ENCODE measurements around the gene VGLL1.

The VGLL1 gene

GRCh38 chrX:136585262-136585661, 53.2 kb downstream of the VGLL1 start:
- TF ChIP-seq GATA3 (IDR thresholded peaks at IDR 0.05; ENCODE audit: low read depth, low read length): no peak
- no peak for TF ChIP-seq GATA2 (IDR thresholded peaks at IDR 0.05; ENCODE audit: low read depth, low read length)

GRCh38 chrX:136585960-136586359, 53.9 kb downstream of the VGLL1 start:
- no peak for TF ChIP-seq GATA3 (IDR thresholded peaks at IDR 0.05; ENCODE audit: low read depth, low read length)
- TF ChIP-seq GATA2 (IDR thresholded peaks at IDR 0.05; ENCODE audit: low read depth, low read length): no peak

GRCh38 chrX:136586386-136586785, 54.4 kb downstream of the VGLL1 start:
- no peak for TF ChIP-seq GATA2 (IDR thresholded peaks at IDR 0.05; ENCODE audit: low read depth, low read length)
- no peak for TF ChIP-seq GATA3 (IDR thresholded peaks at IDR 0.05; ENCODE audit: low read depth, low read length)

- no peak for TF ChIP-seq GATA2 (IDR thresholded peaks at IDR 0.05; ENCODE audit: low read depth, low read length)
- no peak for TF ChIP-seq GATA3 (IDR thresholded peaks at IDR 0.05; ENCODE audit: low read depth, low read length)
Measured at GRCh38 chrX:136587532-136587931, 55.5 kb downstream of the VGLL1 start.

GRCh38 chrX:136588036-136588435, 56.0 kb downstream of the VGLL1 start:
- TF ChIP-seq GATA2 (IDR thresholded peaks at IDR 0.05; ENCODE audit: low read depth, low read length) (no peak), GATA3 (IDR thresholded peaks at IDR 0.05; ENCODE audit: low read depth, low read length) (no peak)

GRCh38 chrX:136589966-136590365, 58.0 kb downstream of the VGLL1 start:
- TF ChIP-seq GATA2 (IDR thresholded peaks at IDR 0.05; ENCODE audit: low read depth, low read length) (no peak), GATA3 (IDR thresholded peaks at IDR 0.05; ENCODE audit: low read depth, low read length) (no peak)

GRCh38 chrX:136597356-136597755, 65.3 kb downstream of the VGLL1 start:
- TF ChIP-seq GATA2 (IDR thresholded peaks at IDR 0.05; ENCODE audit: low read depth, low read length): no peak
- TF ChIP-seq GATA3 (IDR thresholded peaks at IDR 0.05; ENCODE audit: low read depth, low read length): no peak

GRCh38 chrX:136597954-136598353, 65.9 kb downstream of the VGLL1 start:
- TF ChIP-seq GATA2 (IDR thresholded peaks at IDR 0.05; ENCODE audit: low read depth, low read length) (no peak), GATA3 (IDR thresholded peaks at IDR 0.05; ENCODE audit: low read depth, low read length) (no peak)

GRCh38 chrX:136598631-136599030, 66.6 kb downstream of the VGLL1 start:
- no peak for TF ChIP-seq GATA2 (IDR thresholded peaks at IDR 0.05; ENCODE audit: low read depth, low read length)
- TF ChIP-seq GATA3 (IDR thresholded peaks at IDR 0.05; ENCODE audit: low read depth, low read length): no peak

- TF ChIP-seq GATA2 (IDR thresholded peaks at IDR 0.05; ENCODE audit: low read depth, low read length): no peak
- no peak for TF ChIP-seq GATA3 (IDR thresholded peaks at IDR 0.05; ENCODE audit: low read depth, low read length)
Measured at GRCh38 chrX:136600059-136600458, 68.0 kb downstream of the VGLL1 start.
